Glomerular visceral epithelial cell (primary cell): ENCODE data around the gene CREG1.

Source experiments
- DNase-seq: peaks from one replicate; pipeline ENCODE4 v3.0.0-alpha.2; 2016; ENCODE audit errors: extremely low spot score

CREG1 gene

GRCh38 chr1:167532964-167533824 is 20.4 kb downstream of the CREG1 start:
- DNase-seq: no peak

DNA sequence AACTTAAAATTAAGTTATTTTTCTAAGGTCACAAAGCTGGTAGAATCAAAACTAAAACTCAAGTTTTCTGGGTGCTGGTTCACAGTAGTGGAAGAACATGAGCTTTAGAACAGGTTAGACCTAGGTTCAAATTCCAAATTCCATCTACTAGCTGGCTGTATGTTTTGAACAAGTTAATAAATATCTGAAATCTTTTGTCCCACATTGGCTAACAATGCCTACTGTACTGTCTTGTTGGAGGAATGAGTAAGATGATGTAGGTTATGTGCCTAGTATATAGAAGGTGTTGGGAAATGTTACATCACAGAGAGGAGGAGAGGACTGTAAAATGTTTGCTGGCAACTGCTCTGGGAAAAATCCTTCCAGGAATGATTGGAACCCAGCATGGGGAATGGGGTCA is 21.2 kb downstream of the CREG1 start:
- no peak for DNase-seq

GRCh38 chr1:167529829-167530474 is 23.6 kb downstream of the CREG1 start:
- DNase-seq: no peak

- no peak for DNase-seq
Measured at GRCh38 chr1:167528057-167528728, 25.4 kb downstream of the CREG1 start.

GRCh38 chr1:167526667-167527383 is 26.7 kb downstream of the CREG1 start:
- no peak for DNase-seq

GRCh38 chr1:167524651-167525050 is 28.9 kb downstream of the CREG1 start:
- no peak for DNase-seq

- DNase-seq: no peak
Measured at GRCh38 chr1:167522246-167522645, 31.3 kb downstream of the CREG1 start.

- no peak for DNase-seq
Measured at GRCh38 chr1:167520711-167521206, 32.8 kb downstream of the CREG1 start.

DNA sequence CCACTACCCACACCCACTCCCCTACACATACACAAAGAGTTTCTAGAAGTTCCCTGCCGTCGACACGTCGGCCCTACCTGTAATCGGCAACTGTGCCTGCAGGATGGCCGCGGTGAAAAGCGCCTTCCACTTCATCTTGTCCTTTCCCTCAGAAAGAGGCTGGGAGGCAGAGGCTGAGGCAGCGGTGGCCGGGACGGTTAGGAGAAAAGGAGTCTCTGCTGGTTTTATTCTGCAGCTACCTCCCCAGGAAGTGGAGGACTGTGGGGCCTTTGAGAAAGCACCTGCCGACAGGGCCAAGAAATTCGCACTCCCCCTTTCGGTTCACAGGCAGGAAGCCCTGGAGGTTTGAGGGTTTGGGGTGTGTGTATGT is 35.2 kb downstream of the CREG1 start, which contains the start of gene CD247:
CD247 (minus strand) TSS at position 199 of the 370 bp plus-strand sequence; CDS start at position 135, 64 bp downstream.
- no peak for DNase-seq

DNA sequence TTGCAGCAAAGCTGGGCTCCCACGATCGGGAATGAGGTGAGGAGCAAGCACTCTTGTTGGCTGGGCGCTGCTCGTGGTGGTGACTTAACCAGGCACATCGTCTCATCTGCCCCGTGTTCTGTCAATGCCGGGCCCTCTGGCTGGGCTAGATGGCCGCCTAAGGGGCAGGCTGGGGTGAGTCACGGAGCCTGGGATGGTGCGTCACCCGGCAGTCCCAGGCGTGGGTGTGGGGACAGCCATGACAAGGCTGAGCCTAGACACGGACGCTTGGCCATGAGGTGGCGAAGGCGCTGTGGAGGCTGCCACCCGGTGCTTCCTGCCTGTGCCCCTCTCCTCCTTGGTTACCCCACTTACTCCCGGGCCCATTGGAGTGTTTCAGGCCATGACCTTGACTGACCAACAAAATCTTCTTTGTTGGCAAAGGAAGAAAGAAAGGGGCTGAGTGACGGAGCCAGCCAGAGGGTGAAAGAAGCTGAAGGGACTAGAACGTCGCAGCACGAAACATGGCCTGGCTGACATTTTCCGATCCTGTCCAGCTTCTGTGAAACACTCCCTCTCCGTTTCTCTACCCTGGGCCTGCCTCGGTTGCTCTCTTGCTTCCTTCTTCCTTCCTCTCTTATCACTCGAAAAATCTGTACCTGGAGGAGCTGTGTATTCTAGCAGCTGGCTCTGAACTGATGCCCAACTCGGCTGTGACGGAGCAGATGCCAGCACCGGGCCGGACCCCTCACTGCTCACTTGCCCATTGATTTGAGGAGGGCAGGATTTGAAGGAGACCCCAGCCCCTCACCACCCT is 35.8 kb downstream of the CREG1 start:
- DNase-seq: no peak

DNA sequence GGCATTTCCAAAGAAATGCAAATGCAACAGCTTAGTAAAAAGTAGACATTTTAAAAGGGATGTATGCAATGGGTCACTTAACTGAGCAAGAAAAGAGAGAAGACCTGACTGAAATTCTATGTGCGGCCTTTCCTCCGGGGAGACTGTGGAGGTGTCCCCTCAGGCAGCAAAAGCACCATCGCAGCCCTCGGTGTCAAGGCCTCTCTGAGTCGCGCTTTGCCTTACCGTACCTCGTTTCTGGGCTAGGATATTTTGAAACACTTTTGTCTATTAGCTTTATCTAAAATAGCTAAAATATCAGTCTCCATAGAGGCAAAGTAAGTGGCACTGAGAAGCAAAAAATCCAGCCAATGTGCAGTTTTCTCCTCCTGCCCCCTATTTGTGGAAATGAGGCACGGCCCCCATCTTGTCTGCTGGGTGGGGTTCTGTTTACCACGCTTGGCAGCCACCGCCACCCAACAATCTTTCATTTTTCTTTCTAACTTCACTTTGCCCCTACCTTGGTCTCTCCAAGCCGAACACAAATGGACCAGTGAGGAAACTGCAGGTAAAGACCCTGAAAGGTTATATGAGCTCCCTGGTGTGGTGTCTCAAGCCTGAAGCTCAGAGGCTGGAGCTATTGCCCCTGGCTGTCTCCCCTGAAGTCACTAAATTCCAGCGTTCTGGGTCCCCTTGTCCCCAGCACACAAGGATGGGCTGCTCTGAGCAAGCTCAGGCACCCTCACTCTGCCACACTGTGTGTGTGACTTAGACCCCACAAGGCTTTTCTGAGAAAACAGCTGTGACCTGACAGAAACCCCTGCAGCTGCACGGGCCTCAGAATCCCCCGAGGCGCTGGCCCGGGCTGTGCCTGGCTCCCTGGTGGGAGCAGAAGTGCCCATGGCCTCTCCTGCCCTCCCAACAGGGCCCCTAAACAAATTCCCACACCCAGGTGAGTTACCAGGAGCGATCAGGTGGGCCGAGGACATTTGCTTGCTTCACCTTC is 36.9 kb downstream of the CREG1 start:
- no peak for DNase-seq

DNA sequence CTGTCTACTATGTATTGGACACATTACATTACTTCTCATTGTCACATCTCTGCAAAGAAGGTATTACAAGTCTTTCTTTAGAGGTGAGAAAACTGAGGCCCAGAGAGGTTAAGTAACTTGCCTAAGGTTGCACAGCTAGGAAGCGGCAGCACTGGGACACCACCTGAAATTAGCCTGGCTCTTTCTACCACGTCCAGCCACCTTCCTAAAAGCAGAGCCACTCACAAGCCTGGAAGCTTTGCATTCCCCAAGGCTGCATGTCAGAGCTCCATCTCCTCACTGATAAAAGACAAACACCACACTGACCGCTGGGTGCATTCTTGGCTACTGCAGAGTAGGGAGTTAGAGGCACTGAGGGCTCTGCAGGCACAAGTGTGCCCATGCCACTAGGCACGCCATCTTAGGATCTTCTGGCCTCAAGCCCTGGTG is 37.7 kb downstream of the CREG1 start:
- no peak for DNase-seq

GRCh38 chr1:167515461-167515860 is 38.1 kb downstream of the CREG1 start:
- DNase-seq: no peak

- DNase-seq: no peak
Measured at GRCh38 chr1:167514288-167514687, 39.3 kb downstream of the CREG1 start.

DNA sequence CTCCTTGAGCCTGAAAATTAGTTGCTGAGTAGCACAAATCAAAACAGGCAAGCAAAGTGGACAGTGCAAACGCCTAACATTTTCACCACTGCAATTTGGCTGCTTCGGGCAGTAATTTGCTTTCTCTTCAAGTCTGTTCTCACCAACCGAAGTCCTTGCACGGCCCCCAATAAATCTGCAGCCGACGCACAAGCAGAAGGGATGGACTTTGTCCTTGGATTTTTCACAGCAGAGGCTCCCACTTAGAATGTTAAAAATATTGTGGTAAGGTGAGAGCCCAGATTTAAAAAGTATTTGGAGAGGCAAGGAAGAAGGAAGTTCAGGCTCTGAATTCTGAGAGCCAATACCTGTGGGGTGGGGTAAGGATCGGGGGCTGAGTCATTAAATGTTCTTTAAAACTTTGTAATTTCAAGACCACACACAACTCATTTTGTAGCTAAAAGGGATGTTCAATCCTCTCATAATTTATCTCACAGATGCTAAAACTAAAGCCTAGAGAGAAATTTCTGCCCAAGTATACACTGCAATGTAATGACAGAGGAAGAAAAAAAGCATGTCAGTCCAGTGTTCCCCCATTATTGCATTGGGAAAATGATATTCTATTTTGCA is 41.4 kb downstream of the CREG1 start:
- no peak for DNase-seq

DNA sequence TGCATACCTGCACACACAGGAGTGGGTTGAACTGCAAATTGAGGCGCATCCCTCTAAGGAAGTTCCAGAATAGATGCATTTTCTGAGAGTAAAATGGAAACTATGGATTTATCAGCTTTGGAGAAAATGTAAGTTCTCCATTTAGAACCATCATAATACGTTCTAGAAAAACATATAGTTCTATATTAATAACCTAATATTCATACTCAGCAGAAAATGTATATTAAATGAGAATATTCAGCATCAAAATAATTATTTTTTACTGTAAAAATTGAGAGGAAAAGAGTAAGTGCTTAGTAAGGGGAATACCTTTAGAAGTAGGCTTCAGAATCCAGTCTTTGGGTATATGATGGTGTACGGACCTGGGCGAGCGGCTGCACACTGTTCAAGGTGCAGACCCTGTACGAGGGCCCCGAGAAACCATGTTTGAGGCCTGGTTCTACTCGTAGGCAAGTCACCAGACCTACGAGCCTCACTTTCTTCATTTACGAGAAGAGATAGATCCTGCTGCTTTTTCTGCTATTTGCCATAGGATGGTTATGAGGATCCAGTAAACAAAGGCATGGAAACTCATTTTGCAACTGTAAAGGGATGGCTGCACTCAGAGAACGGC is 42.1 kb downstream of the CREG1 start:
- DNase-seq: no peak

DNA sequence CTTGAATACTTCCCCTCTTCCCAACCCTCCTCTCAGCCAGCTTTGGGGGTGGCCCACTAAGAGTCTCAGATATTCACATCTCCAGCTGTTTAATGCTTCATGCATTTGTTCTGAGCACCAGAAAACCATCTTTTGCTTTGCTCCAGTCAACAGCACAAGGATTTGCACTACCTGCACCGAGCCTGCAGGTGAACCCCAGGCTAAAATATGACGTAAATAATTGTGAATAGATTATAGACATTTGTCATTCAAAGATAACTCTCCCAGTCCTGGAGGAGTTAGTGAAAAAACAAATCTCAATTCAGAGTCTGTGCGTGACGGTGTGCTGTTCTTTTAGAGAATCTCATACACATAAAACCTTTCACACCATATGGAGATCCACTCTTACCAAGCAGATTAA is 42.7 kb downstream of the CREG1 start:
- DNase-seq: no peak

- no peak for DNase-seq
Measured at GRCh38 chr1:167510244-167510643, 43.3 kb downstream of the CREG1 start.

GRCh38 chr1:167509587-167509986 is 44.0 kb downstream of the CREG1 start:
- DNase-seq: no peak
